Measurements from ENCODE around the gene C19orf44. TPM values are rescaled to one million over a fixed set of nuclear protein-coding genes. Genes with fewer than 3 reads are reported as not detected.
A peak's percentile ranks its signal among the peaks of the same experiment; 100 is the strongest.
"Not testable (repeated sequence)": the region's sequence is repeated elsewhere in the genome, so short reads cannot be mapped to it uniquely, and the experiment has no call there.

Gene C19orf44
- total RNA-seq, 2 donors from 2014 or later = 4.0 to 4.2 TPM

- Mint-ChIP-seq H3K9me3 (no peaks in the 10 kb centered on the region), H3K4me3 (no peak overlapping the region), H3K27ac (no peak overlapping the region), H3K36me3 (ENCODE audit: low read depth) (peaks cover 96% of the 10 kb centered on the region), H3K4me1 (no peaks in the 10 kb centered on the region), H3K27me3 (no peaks in the 10 kb centered on the region)
- no peak for ATAC-seq (replicated peaks)
These were observed 34.6 kb downstream of the C19orf44 start for GRCh38 chr19:16530540-16531379.

GRCh38 chr19:16531380-16531669, 35.1 kb downstream of the C19orf44 start:
- H3K36me3 Mint-ChIP-seq (ENCODE audit: low read depth) = peaks cover 96% of the 10 kb centered on the region
- no peaks in the 10 kb centered on the region for H3K27me3 Mint-ChIP-seq
- H3K4me1 Mint-ChIP-seq = no peaks in the 10 kb centered on the region
- no peak for ATAC-seq (replicated peaks)
- H3K4me3 Mint-ChIP-seq = no peak overlapping the region
- H3K9me3 Mint-ChIP-seq = no peaks in the 10 kb centered on the region
- no peak overlapping the region for H3K27ac Mint-ChIP-seq

DNA sequence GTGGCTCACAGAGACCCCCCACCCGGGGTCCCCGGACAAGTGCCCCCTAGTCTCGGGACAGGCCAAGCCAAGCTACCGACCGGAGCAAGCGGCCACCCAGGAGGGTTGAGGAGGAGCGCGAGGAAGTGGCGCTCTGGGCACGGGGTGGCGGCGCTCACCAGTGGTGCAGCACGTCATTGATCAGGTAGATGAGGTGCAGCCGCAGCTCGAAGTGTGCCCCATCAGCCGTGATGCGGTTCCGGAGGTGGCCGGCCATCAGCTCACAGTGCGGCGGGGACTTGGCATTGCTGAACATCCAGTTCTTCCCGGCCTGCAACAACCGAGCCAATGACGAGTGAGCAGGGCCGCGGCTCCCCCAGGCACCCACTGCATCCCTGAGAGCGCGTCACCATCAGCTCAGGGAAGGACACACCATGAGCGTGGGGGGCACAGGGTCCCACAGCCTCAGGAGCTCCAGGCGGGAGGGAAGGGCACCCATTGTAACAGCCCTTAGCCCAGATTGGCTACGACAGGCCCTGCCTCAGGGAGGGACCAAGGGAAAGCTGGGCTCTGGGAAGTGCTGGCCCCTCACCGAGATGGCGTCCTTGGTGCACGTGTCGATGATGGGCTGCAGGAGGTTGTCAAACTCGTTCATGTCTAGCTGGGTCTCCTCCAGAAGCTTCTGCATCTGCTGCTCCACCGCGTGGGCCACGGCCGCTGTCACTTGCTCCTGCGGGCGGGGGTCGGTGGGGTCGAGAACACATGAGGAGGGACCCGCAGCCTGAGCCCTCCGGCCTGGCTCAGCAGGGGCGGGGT, 36.4 kb downstream of the C19orf44 start:
- Mint-ChIP-seq H3K27ac (no peak overlapping the region), H3K27me3 (no peaks in the 10 kb centered on the region), H3K36me3 (ENCODE audit: low read depth) (peaks cover 96% of the 10 kb centered on the region), H3K9me3 (no peaks in the 10 kb centered on the region), H3K4me3 (no peak overlapping the region), H3K4me1 (peaks cover 5% of the 10 kb centered on the region)
- ATAC-seq (replicated peaks) = no peak

DNA sequence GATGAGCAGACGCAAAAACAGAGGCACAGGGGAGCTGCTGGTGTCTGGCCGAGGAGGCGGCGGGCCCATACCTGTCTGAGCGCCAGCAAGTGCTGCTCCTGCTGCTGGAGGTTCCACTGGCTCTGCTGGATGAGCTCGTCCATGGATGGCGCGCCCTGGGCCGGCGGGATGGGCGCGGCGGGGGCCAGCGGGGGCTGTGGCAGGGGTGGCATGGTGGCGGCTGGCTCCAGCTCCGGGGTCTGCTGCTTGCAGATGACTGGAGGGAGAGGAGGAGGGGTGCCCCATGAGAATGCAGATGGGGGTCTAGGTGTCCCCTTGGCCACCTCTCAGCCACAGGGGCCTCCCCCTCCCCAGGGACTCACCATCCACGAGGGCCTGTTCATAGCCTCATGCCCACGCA, 39.2 kb downstream of the C19orf44 start:
- no peak overlapping the region for H3K27ac Mint-ChIP-seq
- H3K9me3 Mint-ChIP-seq = no peaks in the 10 kb centered on the region
- peaks cover 97% of the 10 kb centered on the region for H3K36me3 Mint-ChIP-seq (ENCODE audit: low read depth)
- peaks cover 22% of the 10 kb centered on the region for H3K4me1 Mint-ChIP-seq
- H3K27me3 Mint-ChIP-seq = no peaks in the 10 kb centered on the region
- no peak overlapping the region for H3K4me3 Mint-ChIP-seq
- ATAC-seq (replicated peaks) = no peak

DNA sequence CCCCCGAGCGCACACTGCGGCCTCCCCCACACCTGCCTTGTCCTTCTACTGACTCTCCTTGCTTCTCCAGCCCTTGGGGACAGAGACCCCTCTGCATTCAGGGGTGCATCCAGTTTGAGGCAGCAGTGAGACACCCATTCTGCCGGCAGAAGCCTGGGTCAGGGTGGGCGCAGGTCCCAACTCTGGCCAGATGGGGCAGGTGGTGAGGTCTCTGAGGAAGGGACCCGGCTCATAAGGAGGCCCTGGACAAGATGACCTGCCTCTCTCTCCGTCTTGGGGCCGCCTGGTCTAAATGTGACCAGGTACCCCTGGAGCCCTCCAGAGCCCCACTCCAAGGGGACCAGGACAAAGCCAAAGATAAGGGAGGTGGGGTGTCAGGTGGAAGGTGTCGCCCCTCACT, 39.9 kb downstream of the C19orf44 start:
- no peak overlapping the region for H3K27ac Mint-ChIP-seq

GRCh38 chr19:16537111-16537510, 40.9 kb downstream of the C19orf44 start:
- Mint-ChIP-seq H3K4me3 (no peak overlapping the region), H3K9me3 (no peaks in the 10 kb centered on the region), H3K27me3 (no peaks in the 10 kb centered on the region), H3K27ac (no peak overlapping the region), H3K4me1 (peaks cover 27% of the 10 kb centered on the region), H3K36me3 (ENCODE audit: low read depth) (peaks cover 93% of the 10 kb centered on the region)
- no peak for ATAC-seq (replicated peaks)

More for the DNA sequence above, 39.9 kb downstream of the C19orf44 start:
- Mint-ChIP-seq H3K4me3 (no peak overlapping the region), H3K4me1 (peaks cover 22% of the 10 kb centered on the region), H3K9me3 (no peaks in the 10 kb centered on the region), H3K36me3 (ENCODE audit: low read depth) (peaks cover 97% of the 10 kb centered on the region), H3K27me3 (no peaks in the 10 kb centered on the region)
- no peak for ATAC-seq (replicated peaks)

GRCh38 chr19:16540948-16541347, 44.8 kb downstream of the C19orf44 start:
- no peak for ATAC-seq (replicated peaks)
- Mint-ChIP-seq H3K27me3 (no peaks in the 10 kb centered on the region), H3K27ac (peak overlapping the region; percentile 92), H3K36me3 (ENCODE audit: low read depth) (peaks cover 74% of the 10 kb centered on the region), H3K9me3 (no peaks in the 10 kb centered on the region), H3K4me3 (peak overlapping the region; percentile 98), H3K4me1 (peaks cover 33% of the 10 kb centered on the region)

DNA sequence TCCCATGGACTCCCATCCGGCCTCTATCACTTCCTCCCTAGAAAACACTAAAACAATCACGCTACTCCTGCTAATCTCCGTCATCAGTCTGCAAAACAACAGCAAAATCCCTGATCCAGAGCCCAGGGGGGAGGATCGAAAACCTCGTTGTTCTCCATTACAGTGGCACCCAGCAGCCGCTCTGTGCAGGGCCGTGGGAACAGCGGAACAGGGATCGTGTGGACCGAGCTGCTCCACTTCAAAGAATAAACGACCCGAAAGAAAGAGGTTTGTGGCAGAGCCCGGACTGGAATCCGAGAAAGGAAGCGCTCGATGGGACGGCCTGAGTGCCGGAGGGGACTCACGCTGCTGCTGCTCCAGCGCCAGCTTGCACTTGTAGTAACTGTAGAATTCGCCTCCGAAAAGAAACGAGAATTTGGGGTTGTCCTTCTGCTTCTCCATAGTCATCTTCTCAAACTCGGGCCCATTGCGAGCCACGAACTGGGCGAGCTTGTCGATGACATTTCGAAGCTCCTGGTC, 45.4 kb downstream of the C19orf44 start:
- Mint-ChIP-seq H3K27ac (peak overlapping the region; percentile 92), H3K27me3 (no peaks in the 10 kb centered on the region), H3K36me3 (ENCODE audit: low read depth) (peaks cover 68% of the 10 kb centered on the region), H3K9me3 (no peaks in the 10 kb centered on the region), H3K4me1 (peaks cover 33% of the 10 kb centered on the region), H3K4me3 (peak overlapping the region; percentile 98)
- ATAC-seq (replicated peaks) = peak; percentile 1

DNA sequence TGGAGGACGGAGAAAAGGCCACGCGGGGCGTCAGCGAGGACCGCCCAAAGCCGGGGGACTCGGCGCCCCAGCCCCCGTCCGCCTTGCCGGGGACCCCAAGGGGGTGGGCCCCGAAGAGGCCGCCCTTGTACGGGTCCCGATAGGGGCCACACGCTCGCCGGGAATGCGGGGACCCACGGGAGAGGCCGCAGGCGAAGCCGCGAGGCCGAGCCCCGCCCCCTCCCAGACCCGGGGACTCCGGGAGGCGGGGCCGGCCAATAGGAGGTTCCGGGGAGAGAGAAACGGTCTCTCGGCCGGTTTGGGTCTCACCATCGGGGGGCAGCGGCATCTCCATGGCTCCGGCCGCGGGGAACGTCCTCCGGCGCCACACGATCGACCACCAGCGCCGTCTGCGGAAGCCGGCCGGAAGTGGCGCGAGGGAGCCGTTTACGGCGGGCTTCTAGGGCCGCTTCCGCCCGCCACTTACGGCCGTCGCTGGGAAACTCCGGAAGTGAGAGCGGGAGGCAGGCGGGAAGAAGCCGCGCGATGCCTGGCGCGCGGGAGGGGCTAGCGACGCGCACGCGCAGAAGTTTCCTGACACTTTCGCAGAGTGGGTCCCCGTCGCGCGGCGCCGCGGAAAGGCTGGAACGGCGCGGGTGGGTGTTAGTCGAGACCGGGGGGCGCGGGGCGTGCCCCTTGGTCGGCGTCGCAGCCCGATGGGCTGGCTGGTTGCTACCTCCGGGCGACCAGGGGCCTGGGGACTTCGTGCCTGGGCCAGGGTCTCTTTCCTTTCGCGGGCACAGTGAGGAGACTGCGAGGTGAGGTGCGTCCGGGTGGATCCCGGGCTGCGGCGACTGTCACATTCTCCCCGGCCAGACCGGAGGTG, 46.1 kb downstream of the C19orf44 start, which contains the start of gene CHERP:
TSS of gene CHERP (minus strand) at position 393 of the 865 bp plus-strand sequence. CDS start at position 334, 59 bp downstream.
- Mint-ChIP-seq H3K9me3 (no peaks in the 10 kb centered on the region), H3K27me3 (no peaks in the 10 kb centered on the region), H3K27ac (peak within 1 kb of the TSS; percentile 97), H3K4me1 (peaks cover 32% of the 10 kb centered on the region), H3K36me3 (ENCODE audit: low read depth) (peaks cover 61% of the 10 kb centered on the region), H3K4me3 (peak within 1 kb of the TSS; percentile 98)
- peak; percentile 82 for ATAC-seq (replicated peaks)

- no peak for ATAC-seq (replicated peaks)
- Mint-ChIP-seq H3K9me3 (no peaks in the 10 kb centered on the region), H3K27ac (peak overlapping the region; percentile 97), H3K27me3 (no peaks in the 10 kb centered on the region), H3K4me1 (peaks cover 30% of the 10 kb centered on the region), H3K4me3 (peak overlapping the region; percentile 98), H3K36me3 (ENCODE audit: low read depth) (peaks cover 54% of the 10 kb centered on the region)
These were observed 46.8 kb downstream of the C19orf44 start for GRCh38 chr19:16542910-16543472.

GRCh38 chr19:16543734-16544133, 47.5 kb downstream of the C19orf44 start:
- not testable (repeated sequence) for H3K27me3 Mint-ChIP-seq; H3K9me3 Mint-ChIP-seq; ATAC-seq (replicated peaks)
- Mint-ChIP-seq H3K4me3 (peak overlapping the region; percentile 98), H3K4me1 (peaks cover 23% of the 10 kb centered on the region), H3K36me3 (ENCODE audit: low read depth) (peaks cover 46% of the 10 kb centered on the region), H3K27ac (peak overlapping the region; percentile 97)

- H3K27me3 Mint-ChIP-seq = no peaks in the 10 kb centered on the region
- H3K4me3 Mint-ChIP-seq = peak overlapping the region; percentile 98
- H3K27ac Mint-ChIP-seq = peak overlapping the region; percentile 3
- H3K9me3 Mint-ChIP-seq = no peaks in the 10 kb centered on the region
- peaks cover 45% of the 10 kb centered on the region for H3K36me3 Mint-ChIP-seq (ENCODE audit: low read depth)
- H3K4me1 Mint-ChIP-seq = peaks cover 18% of the 10 kb centered on the region
- ATAC-seq (replicated peaks) = no peak
These were observed 48.5 kb downstream of the C19orf44 start for GRCh38 chr19:16544473-16545231.

GRCh38 chr19:16548956-16549355, 52.8 kb downstream of the C19orf44 start:
- ATAC-seq (replicated peaks) = no peak
- Mint-ChIP-seq H3K9me3 (no peaks in the 10 kb centered on the region), H3K27me3 (no peaks in the 10 kb centered on the region), H3K27ac (no peak overlapping the region), H3K4me1 (peaks cover 12% of the 10 kb centered on the region), H3K4me3 (no peak overlapping the region), H3K36me3 (ENCODE audit: low read depth) (peaks cover 59% of the 10 kb centered on the region)

Measured in activated T-helper 17 cell treated with anti-CD3 and anti-CD28 coated beads, Interleukin-2, amount 50 U/mL, for 72 hours (primary cell).